ENCODE data around the gene KIF4A.

DNA sequence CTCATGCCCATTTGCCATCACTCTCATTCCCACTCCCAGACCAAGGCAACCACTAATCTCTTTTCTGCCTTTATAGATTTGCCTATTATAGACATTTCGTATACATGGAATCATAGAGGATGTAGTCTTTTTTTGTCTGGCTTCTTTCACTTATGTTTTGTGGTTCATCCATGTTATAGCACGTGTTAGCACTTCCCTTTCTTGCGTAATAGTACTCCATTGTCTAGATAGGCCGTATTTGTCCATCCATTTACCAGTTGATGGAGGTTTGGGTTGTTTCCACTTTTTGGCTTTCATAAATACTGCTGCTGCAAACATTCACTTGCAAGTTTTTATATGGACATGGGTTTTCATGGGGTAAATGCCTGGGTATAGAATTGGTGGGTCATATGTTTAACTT lies 48.4 kb downstream of the KIF4A start:
- no peak for TF ChIP-seq POLR2A (IDR thresholded peaks at IDR 0.05)
- TF ChIP-seq, protein P1, sequence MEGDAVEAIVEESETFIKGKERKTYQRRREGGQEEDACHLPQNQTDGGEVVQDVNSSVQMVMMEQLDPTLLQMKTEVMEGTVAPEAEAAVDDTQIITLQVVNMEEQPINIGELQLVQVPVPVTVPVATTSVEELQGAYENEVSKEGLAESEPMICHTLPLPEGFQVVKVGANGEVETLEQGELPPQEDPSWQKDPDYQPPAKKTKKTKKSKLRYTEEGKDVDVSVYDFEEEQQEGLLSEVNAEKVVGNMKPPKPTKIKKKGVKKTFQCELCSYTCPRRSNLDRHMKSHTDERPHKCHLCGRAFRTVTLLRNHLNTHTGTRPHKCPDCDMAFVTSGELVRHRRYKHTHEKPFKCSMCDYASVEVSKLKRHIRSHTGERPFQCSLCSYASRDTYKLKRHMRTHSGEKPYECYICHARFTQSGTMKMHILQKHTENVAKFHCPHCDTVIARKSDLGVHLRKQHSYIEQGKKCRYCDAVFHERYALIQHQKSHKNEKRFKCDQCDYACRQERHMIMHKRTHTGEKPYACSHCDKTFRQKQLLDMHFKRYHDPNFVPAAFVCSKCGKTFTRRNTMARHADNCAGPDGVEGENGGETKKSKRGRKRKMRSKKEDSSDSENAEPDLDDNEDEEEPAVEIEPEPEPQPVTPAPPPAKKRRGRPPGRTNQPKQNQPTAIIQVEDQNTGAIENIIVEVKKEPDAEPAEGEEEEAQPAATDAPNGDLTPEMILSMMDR (IDR thresholded peaks at IDR 0.05): no peak
- no peak for TF ChIP-seq EP300 (IDR thresholded peaks at IDR 0.05)
- no peak for TF ChIP-seq POLR2AphosphoS5 (IDR thresholded peaks at IDR 0.05)

All from gastroesophageal sphincter (tissue), 3 donors.